HCT116 (cell line): ENCODE measurements around the gene PIGQ. TPM values are rescaled to one million over a fixed set of nuclear protein-coding genes. Genes with fewer than 3 reads are reported as not detected.

Experiments
- ATAC-seq: fragments of 200-7000 bp; cut with Tn5 transposase; 2 replicates; pipeline ENCODE4 v1.9.1; 2020; ENCODE audit warnings: mild to moderate bottlenecking, moderate library complexity
- BruUV-seq: library from RNA; stranded (reverse); fragments of 400-500 nt; replicated peaks from 2 replicates; lab custom pipeline; 2021; lab: Mats Ljungman, UMichigan
- CTCF ChIA-PET: fragments of 300-600 bp; sonication (Branson Sonifier 250); formaldehyde crosslinking; loops from one replicate; lab custom pipeline; 2021; ENCODE audit warnings: antibody characterized with exemption; lab: Charles Lee
- POLR2A ChIA-PET: fragments of 300-600, 350-600 bp; sonication (Branson Sonifier 250); formaldehyde crosslinking; loops from one replicate; lab custom pipeline; 2021; ENCODE audit warnings: antibody characterized with exemption; lab: Charles Lee
- RAD21 ChIA-PET, 2 experiments: fragments of 300-600 bp; sonication (Branson Sonifier 250); formaldehyde crosslinking; loops; one replicate each; lab custom pipeline; 2023; ENCODE audit warnings: low total read pairs in 2 of 2; ENCODE audit not compliant: uncharacterized antibody in 2 of 2, unreplicated experiment in 2 of 2, low non-redundant PET in 1 of 2; lab: Charles Lee
- DNase-seq: peaks from one replicate; pipeline ENCODE4 v3.0.0-alpha.2; 2010; ENCODE audit warnings: low read depth, low spot score
- H2AFZ ChIP-seq: fragments of 200-600 bp; shearing (Covaris generic), sonication (generic); 2 replicates; pipeline ENCODE4 v1.6.1; 2017; ENCODE audit warnings: low read depth, mixed run types, mixed read lengths, antibody characterized with exemption, low read length; ENCODE audit not compliant: poor library complexity, severe bottlenecking
- H3K27ac ChIP-seq: 2 replicates; pipeline ENCODE4 v1.5.1; 2012; ENCODE audit warnings: low read depth, low read length
- H3K27me3 ChIP-seq: fragments of 200-600 bp; sonication (generic); 2 replicates; pipeline ENCODE4 v1.6.1; 2016; ENCODE audit warnings: mixed run types, low read length, mixed read lengths; ENCODE audit not compliant: insufficient read depth
- H3K36me3 ChIP-seq, 2 experiments: fragments of 200-500 bp in 1 of 2; fragments of 200-600 bp in 1 of 2; sonication (Bioruptor generic) in 1 of 2; sonication (generic) in 1 of 2; 2 replicates each; pipeline versions ENCODE4 v1.5.1 to v1.6.1; 2014 to 2016; ENCODE audit warnings: low read length in 2 of 2, inconsistent platforms in 1 of 2, mixed read lengths in 1 of 2, mixed run types in 1 of 2; ENCODE audit not compliant: insufficient read depth in 2 of 2, control insufficient read depth in 1 of 2
- H3K4me1 ChIP-seq, 2 experiments: fragments of 200-600 bp in 1 of 2; sonication (generic) in 1 of 2; 2 replicates each; pipeline versions ENCODE4 v1.5.1 to v1.6.1; 2012 to 2017; ENCODE audit warnings: low read length in 2 of 2, inconsistent platforms in 1 of 2, mild to moderate bottlenecking in 1 of 2, mixed read lengths in 1 of 2, mixed run types in 1 of 2, moderate library complexity in 1 of 2; ENCODE audit not compliant: insufficient read depth in 2 of 2, control insufficient read depth in 1 of 2
- H3K4me2 ChIP-seq: fragments of 200-600 bp; sonication (generic); 2 replicates; pipeline ENCODE4 v1.6.1; 2017; ENCODE audit warnings: mixed run types, low read length, mixed read lengths
- H3K4me3 ChIP-seq, 2 experiments: fragments of 200-600 bp in 1 of 2; sonication (generic) in 1 of 2; replicated peaks in 1 of 2; 2 replicates each; pipeline ENCODE4 v1.5.1; 2011 to 2016; ENCODE audit warnings: low read length in 2 of 2, control low read depth in 1 of 2, low read depth in 1 of 2, mild to moderate bottlenecking in 1 of 2, mixed read lengths in 1 of 2, mixed run types in 1 of 2
- H3K79me2 ChIP-seq: fragments of 200-600 bp; sonication (generic); 2 replicates; pipeline ENCODE4 v1.6.1; 2017; ENCODE audit warnings: mild to moderate bottlenecking, mixed run types, low read length, moderate library complexity, mixed read lengths; ENCODE audit not compliant: insufficient read depth
- H3K9ac ChIP-seq: fragments of 200-600 bp; sonication (generic); 2 replicates; pipeline ENCODE4 v1.6.1; 2016; ENCODE audit warnings: low read length, mixed read lengths
- H3K9me2 ChIP-seq: fragments of 200-600 bp; sonication (generic), shearing (Covaris generic); 2 replicates; pipeline ENCODE4 v1.6.1; 2017; ENCODE audit warnings: mixed run types, mild to moderate bottlenecking, moderate library complexity; ENCODE audit not compliant: insufficient read depth
- H3K9me3 ChIP-seq, 2 experiments: fragments of 200-500 bp in 1 of 2; fragments of 200-600 bp in 1 of 2; sonication (Bioruptor generic) in 1 of 2; sonication (generic) in 1 of 2; 2 replicates each; pipeline ENCODE4 v1.6.1; 2014 to 2017; ENCODE audit warnings: low read length in 2 of 2, mixed read lengths in 2 of 2, inconsistent platforms in 1 of 2, low read depth in 1 of 2, mild to moderate bottlenecking in 1 of 2, mixed run types in 1 of 2, moderate library complexity in 1 of 2; ENCODE audit not compliant: control insufficient read depth in 1 of 2, insufficient read depth in 1 of 2
- H4K20me1 ChIP-seq: fragments of 200-600 bp; sonication (generic), shearing (Covaris generic); 2 replicates; pipeline ENCODE4 v1.6.1; 2017; ENCODE audit warnings: mixed run types, mild to moderate bottlenecking, moderate library complexity; ENCODE audit not compliant: insufficient read depth
- CBX3 ChIP-seq: IDR thresholded peaks from 2 replicates; pipeline ENCODE4 v1.6.1; 2012; ENCODE audit warnings: low read depth
- CEBPB ChIP-seq: IDR thresholded peaks from 2 replicates; pipeline ENCODE4 v1.6.1; 2012; ENCODE audit warnings: low read depth
- EGR1 ChIP-seq: IDR thresholded peaks from 2 replicates; pipeline ENCODE4 v1.6.1; 2012; ENCODE audit warnings: low read depth
- JUND ChIP-seq: IDR thresholded peaks from 2 replicates; pipeline ENCODE4 v1.6.1; 2012
- MAX ChIP-seq: IDR thresholded peaks from 2 replicates; pipeline ENCODE4 v1.6.1; 2012
- POLR2AphosphoS5 ChIP-seq: IDR thresholded peaks from 2 replicates; pipeline ENCODE4 v1.6.1; 2011; ENCODE audit warnings: mild to moderate bottlenecking, low read depth, low read length, moderate library complexity
- SIN3A ChIP-seq: IDR thresholded peaks from 2 replicates; pipeline ENCODE4 v1.6.1; 2012; ENCODE audit warnings: low read depth
- SP1 ChIP-seq: IDR thresholded peaks from 2 replicates; pipeline ENCODE4 v1.6.1; 2012; ENCODE audit warnings: low read depth
- TCF7L2 ChIP-seq: IDR thresholded peaks from 2 replicates; pipeline ENCODE4 v1.7.0; 2011; ENCODE audit warnings: borderline replicate concordance, inconsistent platforms; ENCODE audit not compliant: insufficient read depth, insufficient read length; ENCODE audit errors: extremely low read depth
- intact Hi-C: fragments of 100-400 bp; cut with micrococcal nuclease; formaldehyde crosslinking; loops from 2 replicates; pipeline ENCODE4 v1.10.0; 2022
- total RNA-seq: library from RNA; stranded (reverse); gene quantifications from one replicate; pipeline ENCODE4 v1.2.1, GENCODE V29; 2021; ENCODE audit not compliant: unreplicated experiment

PIGQ gene
- total RNA-seq, 1 experiment from 2014 or later, result 21.0 TPM

- TF ChIP-seq JUND, result peak; percentile 83
- peak; percentile 44; the same call in 1 of the 2 replicates for TF ChIP-seq POLR2AphosphoS5
These were observed 57.2 kb downstream of the PIGQ start (continued) for GRCh38 chr16:626787-627453.

GRCh38 chr16:627454-628239, 57.9 kb downstream of the PIGQ start:
- H3K4me2 ChIP-seq, result peak overlapping the region; percentile 61
- ChIA-PET POLR2A (no interaction called here), CTCF (no interaction called here)

More at GRCh38 chr16:627454-628239, 57.9 kb downstream of the PIGQ start:
- intact Hi-C loops, result loop anchor here (5.0 kb wide), 1 partner anchor 35 kb away; the partner anchor contains the start of gene RAB40C
- ATAC-seq (peak; percentile 30), DNase-seq (no peak)
- Histone ChIP-seq H3K36me3 (no peaks in the 10 kb centered on the region), H3K79me2 (no peaks in the 10 kb centered on the region), H3K9me2 (no peaks in the 10 kb centered on the region), H3K27me3 (no peaks in the 10 kb centered on the region), H3K9me3 (no peaks in the 10 kb centered on the region), H3K4me3 (peak overlapping the region in 1 of 2 experiments; percentile 20; a peak in 1 of 4 replicates), H2AFZ (no peak overlapping the region), H4K20me1 (no peaks in the 10 kb centered on the region), H3K4me1 (peaks cover 29 to 47% of the 10 kb centered on the region in 2 experiments), H3K27ac (peak overlapping the region; percentile 83), H3K9ac (peak overlapping the region; percentile 57)
- peak; percentile 48; the same call in 1 of the 2 replicates for TF ChIP-seq EGR1
- TF ChIP-seq CBX3, result peak; percentile 83
- peak; percentile 44; the same call in 1 of the 2 replicates for TF ChIP-seq SP1
- TF ChIP-seq MAX, result peak; percentile 98
- 0 out of 2 replicates have a peak, but pooled peaks have one; percentile 48 for TF ChIP-seq SIN3A
- no peak for TF ChIP-seq TCF7L2
- TF ChIP-seq CEBPB, result no peak
- BruUV-seq, result no TSS peak
- RAD21 ChIA-PET, result interaction anchor here in 1 of 2 experiments (0.9 kb wide), 1 partner anchor 39 kb away, joined by 3 read pairs; no protein-coding TSS in a partner anchor
